HG02571 (cell line): ENCODE measurements around the gene EIF2AK3.
"Not testable (repeated sequence)": the region's sequence is repeated elsewhere in the genome, so short reads cannot be mapped to it uniquely, and the experiment has no call there.

Experiments
- ATAC-seq: cut with Tn5 transposase; IDR thresholded peaks from one replicate; pipeline ENCODE4 v1.9.1; 2021; ENCODE audit warnings: mild to moderate bottlenecking, moderate library complexity; ENCODE audit not compliant: unreplicated experiment

The EIF2AK3 gene

GRCh38 chr2:88637464-88637863 is 10.2 kb upstream of the EIF2AK3 start:
- no peak for ATAC-seq

DNA sequence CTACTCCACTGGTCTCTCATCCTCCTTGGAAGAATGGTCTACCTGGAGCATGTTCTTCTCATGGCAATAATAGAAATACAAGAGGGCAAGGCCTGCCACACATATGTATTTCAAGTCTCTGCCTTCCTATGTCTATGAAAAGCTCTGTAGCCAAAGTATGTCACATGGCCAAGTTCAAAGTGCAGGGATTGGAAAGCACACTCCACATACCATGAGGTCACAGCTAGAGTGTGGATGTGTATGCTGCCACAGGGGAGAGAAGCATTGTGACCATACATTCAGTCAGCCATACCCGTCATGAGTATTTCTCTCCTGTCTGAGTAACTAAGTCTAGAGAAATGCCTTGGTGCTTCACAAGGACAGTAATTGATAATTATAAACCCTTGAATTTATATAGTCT is 8.8 kb upstream of the EIF2AK3 start:
- ATAC-seq: no peak

- no peak for ATAC-seq
Measured at GRCh38 chr2:88632569-88632968, 5.3 kb upstream of the EIF2AK3 start.

DNA sequence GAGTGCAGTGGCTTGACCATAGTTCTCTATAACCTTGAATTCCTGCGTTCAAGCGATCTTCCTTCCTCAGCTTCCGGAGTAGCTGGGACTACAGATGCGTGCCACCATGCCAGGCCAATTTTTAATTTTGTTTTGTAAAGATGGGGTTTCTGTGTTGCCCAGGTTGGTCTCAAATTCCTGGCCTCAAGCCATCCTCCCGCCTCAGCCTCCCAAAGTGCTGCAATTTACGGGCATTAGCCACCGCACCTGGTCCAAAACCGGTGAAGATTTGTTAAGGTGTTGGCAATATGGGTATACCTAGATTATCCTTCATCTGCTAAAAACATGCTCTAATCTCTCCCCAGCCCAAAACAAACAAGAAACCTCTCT is 1.3 kb upstream of the EIF2AK3 start:
- no peak for ATAC-seq

GRCh38 chr2:88627856-88628570 is 749 bp upstream of the EIF2AK3 start:
- peak; percentile 46 for ATAC-seq

- no peak for ATAC-seq
Measured at GRCh38 chr2:88626171-88627054, 851 bp downstream of the EIF2AK3 start.

DNA sequence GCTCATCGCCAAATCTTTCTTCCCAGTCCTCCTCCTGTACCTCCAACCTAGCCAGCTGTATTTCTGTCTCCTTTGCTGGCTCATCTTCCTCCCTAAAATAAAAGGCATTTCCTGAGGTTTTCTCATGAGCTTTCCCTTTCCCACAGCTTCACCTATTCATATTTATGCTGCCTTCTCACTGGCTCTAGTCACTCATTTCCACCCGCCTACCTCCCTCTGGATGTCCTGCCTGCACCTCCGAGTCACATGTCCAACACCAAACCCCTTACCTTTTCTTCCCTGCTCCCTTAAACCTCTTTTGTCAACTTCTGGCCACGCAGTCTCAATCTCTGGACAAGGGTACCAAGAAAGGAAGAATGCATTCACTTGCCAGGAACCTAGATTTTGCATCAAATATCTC is 2.8 kb downstream of the EIF2AK3 start:
- ATAC-seq: no peak

DNA sequence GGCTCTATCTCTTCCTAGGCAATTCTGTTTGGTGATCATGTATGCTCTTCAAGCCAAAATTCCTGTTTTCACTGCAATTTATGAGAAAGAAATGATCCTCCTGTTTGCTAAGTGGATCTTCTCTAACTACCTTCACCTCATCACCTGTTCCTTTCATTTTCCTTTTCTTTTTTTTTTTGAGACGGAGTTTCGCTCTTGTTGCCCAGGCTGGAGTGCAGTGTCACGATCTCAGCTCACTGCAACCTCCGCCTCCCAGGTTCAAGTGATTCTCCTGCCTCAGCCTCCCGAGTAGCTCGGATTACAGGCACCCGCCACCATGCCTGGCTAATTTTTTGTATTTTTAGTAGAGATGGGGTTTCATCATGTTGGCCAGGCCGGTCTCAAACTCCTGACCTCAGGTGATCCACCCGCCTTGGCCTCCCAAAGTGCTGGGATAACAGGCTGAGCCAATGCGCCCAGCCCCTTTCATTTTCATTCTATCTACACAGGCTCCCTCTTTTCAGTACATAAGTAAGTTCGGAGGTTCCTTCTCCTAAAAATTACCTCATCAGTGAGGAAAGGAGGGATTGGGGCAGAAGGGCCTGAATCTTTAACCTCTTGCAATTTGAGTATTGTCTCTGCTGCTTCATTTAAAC is 3.3 kb downstream of the EIF2AK3 start:
- not testable (repeated sequence) for ATAC-seq

DNA sequence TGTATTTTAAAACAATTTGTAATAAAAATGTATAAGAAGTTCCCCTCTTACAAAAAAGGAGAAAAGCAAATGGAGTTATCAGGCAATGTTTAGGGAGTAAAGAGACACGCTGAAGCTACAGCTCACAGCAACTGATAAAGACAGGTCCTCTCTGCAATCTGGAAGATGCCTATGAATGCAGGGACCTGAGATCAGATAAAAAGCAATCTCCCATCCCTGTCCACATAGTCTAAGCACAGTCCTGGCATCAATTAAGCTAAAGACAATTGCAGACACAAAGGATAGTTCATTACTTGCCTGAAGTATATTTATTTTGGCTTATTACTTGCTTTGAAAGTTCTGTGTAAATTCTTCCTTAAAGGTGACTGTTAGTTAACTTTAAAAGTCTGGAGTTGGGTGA is 5.0 kb downstream of the EIF2AK3 start:
- ATAC-seq: no peak

DNA sequence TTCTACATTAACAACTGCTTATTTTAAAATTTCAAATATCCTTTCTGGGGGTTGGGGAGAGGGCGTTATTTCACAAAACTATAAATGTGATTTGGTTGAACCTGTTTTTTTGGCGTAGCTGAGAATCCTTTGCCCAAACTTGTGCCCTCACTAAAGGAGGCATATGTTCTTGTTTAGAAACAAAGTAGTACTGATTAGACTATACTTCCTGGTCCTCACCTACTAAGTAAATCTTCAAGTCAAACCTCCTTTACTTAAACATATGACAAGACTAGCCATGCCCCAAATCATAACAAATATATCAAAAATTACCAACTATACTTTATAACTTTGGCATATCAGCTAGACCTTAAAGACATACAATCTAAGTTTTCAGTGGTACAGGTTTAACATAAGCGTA is 5.8 kb downstream of the EIF2AK3 start:
- no peak for ATAC-seq

GRCh38 chr2:88620015-88620414 is 7.2 kb downstream of the EIF2AK3 start:
- ATAC-seq: no peak

DNA sequence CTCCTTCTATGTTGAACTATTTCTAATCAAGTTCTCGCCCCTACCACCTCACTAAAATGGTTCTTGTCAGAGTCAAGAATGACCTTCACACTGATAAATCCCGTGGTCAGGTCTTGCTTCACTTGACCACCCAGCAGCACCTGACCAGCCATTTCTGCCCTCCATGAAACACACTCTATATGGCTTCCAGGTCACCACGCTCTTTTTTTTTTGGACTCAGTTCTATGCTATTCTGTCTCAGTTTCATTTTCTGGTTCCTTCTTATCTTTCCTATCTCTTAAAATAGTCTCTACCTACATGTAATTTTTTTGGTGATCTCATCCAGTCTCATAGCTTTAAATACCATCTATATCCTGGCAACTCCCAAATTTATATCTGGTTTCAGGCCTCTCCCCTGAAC is 11.4 kb downstream of the EIF2AK3 start:
- peak; percentile 55 for ATAC-seq

DNA sequence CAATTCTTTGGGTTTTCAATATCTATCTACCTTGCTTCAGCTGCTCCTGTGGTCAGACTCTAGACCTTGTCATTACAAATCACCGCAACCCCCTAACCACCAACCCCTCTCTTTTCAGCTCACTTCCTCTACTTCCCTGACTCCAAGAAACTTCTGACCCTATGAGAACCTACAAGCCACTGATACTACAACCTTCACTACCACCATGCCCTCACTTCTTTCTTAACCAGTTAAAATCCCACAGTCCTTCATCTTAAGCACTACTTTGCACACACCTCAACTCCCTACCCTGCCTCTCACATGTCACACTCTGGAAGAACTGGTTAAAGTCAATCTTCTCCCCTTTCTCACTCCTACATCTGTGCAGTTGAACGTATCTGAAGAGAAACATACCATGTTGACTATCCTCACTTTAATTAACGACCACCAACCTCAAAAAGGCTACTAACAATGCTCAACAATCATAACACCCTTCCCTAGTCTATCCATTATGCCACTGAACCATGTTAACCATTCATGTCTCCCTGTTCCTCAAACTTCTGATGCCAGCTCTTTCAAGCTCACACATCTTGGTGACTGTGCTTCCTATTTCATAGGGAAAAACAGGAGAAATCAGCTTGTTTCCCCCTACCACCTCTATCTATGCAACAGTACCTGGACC is 12.6 kb downstream of the EIF2AK3 start:
- ATAC-seq: peak; percentile 68

DNA sequence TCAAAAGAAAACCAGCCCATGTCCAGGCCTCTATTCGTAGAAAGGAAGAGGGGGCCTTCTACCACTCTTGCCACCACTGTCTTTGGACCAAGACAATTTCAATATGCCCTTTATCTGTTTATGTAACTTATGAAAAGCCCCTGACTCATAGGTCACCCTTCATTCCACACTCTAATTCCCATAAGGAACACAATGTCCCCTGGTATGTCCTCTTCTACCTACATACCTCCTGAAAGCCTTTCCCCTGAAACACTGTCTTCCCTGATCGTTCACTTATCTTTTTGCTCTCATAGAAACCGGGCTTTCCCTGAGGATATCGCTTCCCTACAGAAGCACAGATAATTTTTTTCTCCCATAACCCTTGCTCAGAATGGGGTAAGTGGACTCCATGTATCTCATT is 13.3 kb downstream of the EIF2AK3 start:
- ATAC-seq: no peak

DNA sequence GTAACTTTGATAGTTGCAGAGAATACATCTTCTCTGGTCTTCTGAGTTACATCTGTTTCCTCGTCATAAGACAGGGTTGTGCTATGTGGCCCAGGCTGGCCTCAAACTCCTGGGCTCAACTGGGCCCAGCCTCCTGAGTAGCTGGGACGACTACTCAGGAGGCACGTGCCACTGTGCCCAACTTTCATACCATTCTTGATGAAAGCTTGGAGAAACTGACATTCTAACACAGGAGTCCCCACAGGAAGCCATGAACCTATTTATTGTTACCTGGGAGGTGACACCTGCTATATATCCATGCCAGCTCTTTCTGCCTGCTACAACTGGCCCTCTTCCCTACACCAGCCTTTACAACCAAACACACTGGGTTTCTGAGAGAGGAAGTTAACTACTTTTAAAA is 19.1 kb downstream of the EIF2AK3 start:
- no peak for ATAC-seq

DNA sequence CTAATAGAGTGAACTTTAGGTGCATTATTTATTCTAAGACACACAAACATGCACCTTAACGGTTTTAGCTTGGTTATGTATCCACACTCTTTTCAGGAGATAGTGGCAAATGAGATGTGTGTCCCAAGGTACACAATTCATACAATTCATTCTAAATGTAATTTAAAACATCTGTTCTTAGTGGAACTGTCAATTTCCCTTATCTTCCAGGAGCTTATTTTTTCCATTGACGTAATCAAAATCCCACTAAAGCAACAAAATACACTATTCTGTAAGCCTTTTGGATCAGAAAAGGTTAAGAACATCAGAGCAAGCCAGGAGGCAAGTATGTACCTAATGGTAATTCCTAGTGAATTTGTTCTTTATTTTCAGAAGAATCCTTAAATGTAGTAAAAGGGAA is 19.8 kb downstream of the EIF2AK3 start:
- ATAC-seq: no peak

DNA sequence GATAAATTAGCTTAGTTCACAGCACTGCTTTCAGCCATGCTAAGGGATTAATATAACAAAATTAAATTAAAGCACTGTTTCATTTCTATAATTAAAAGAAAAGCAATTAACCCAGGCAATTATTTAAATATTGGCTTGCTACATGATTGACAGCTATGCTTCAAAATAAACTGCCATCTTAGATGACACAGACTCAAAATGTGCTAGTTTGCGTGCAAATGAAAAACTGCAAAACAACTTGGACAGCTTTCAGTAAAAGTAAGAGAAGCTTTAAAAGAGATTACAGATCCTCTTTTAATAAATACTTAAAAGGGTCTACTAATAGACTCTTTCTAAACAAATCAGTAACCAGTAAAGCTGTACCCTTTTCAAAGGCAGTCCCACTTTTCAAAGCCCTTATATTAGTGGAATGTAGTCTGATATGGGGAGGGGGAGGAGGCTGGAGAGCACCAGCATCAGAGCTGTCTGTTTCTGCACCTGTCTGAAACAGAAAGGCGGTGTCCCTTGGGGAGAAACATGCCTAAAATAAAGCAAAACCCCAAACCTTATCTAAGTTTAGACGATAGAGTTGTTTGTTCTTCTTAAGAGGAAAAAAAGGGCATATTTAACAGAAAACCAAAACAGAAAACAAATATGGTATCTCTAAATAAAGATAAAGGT is 20.8 kb downstream of the EIF2AK3 start:
- peak; percentile 88 for ATAC-seq

GRCh38 chr2:88603146-88603545 is 24.1 kb downstream of the EIF2AK3 start:
- ATAC-seq: no peak

DNA sequence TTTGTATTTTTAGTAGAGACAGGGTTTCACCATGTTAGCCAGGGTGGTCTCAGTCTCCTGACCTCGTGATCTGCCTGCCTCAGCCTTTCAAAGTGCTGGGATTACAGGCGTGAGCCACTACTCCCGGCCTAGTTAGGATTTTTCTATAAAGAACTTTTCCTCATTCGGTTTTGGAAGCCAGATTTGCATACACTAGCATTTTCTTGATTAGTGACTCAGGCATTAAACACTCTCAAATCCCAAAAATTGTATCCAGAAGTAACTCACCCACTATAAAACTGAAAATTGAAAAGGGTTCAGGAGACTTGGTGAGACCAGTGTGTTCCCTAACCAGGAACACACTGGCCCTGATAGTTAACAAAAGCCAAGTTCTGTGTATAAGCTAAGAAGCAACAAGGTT is 25.2 kb downstream of the EIF2AK3 start:
- no peak for ATAC-seq

DNA sequence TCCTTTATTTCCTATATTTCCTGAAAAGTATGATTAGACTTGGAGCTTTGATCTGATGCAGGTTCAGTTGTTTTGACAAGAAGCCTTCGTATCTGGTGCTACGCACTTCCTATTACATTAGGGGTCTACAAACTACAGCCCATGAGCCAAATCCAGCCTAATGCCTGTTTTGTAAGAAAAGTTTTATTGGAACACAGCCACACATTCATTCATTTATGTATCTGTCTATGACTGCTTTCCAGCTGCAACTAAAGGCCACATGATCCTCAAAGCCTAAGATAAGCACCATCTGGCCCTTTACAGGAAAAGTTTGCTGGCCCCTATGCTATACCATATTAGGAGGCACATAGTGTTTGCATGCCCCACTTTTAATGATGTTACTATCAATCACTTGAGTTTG is 26.0 kb downstream of the EIF2AK3 start:
- ATAC-seq: no peak

DNA sequence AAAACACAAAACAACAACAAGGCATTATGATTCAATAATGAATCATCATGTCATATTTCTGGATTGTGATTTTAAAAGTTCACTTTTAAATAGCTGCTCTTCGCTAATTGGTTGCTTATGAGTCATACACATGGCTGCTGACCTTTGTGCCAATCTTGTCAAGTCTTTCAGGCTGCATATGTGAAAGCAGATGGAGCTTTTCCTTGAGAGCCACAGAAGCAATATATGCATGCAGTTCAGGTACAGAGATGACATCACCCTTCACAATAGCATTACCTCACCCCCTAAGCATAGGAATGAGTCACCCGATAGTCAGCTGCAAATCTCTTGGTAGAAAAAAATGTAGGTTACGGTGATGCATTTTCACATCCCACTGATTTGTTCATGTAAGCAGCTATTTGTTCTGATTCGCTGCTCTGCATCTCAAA is 27.2 kb downstream of the EIF2AK3 start:
- ATAC-seq: peak; percentile 98
